Peyer's patch (tissue), 4 donors: ENCODE data around the gene DDRGK1. TPM values are rescaled to one million over a fixed set of nuclear protein-coding genes. Genes with fewer than 3 reads are reported as not detected.

Experiments
- DNase-seq, 3 donors: peaks; one replicate each; pipeline ENCODE4 v3.0.0-alpha.2; 2017 to 2019
- H3K27ac ChIP-seq, 4 donors: fragments of 200-600 bp; sonication (generic); one replicate each; pipeline ENCODE4 v1.5.1; 2016 to 2019
- H3K27me3 ChIP-seq, 2 donors: fragments of 200-600 bp; sonication (generic); one replicate each; pipeline ENCODE4 v1.5.1; 2019
- H3K36me3 ChIP-seq, 3 donors: fragments of 200-600 bp; sonication (generic); one replicate each; pipeline ENCODE4 v1.5.1; 2016 to 2019
- H3K4me1 ChIP-seq, 4 donors: fragments of 200-600 bp; sonication (generic); one replicate each; pipeline ENCODE4 v1.5.1; 2016 to 2019
- H3K4me3 ChIP-seq, 4 donors: fragments of 200-600 bp; sonication (generic); 1 replicate in 3 of 4; 2 replicates in 1 of 4; pipeline ENCODE4 v1.5.1; 2016 to 2019; ENCODE audit warnings: mild to moderate bottlenecking in 1 of 4
- H3K9me3 ChIP-seq, 4 donors: fragments of 200-600 bp; sonication (generic); one replicate each; pipeline ENCODE4 v1.5.1; 2016 to 2019; ENCODE audit warnings: mild to moderate bottlenecking in 1 of 4
- CTCF ChIP-seq, 6 experiments: fragments of 450-650 bp in 4 of 6; fragments of 200-600 bp in 2 of 6; sonication (generic) in 1 of 6; IDR thresholded peaks; one replicate each; pipeline ENCODE4 v1.5.1; 2017 to 2019; ENCODE audit warnings: antibody characterized with exemption in 6 of 6, mild to moderate bottlenecking in 3 of 6, moderate library complexity in 1 of 6
- POLR2A ChIP-seq, 2 donors: fragments of 450-650 bp; IDR thresholded peaks; one replicate each; pipeline ENCODE4 v1.5.1; 2017; ENCODE audit warnings: antibody characterized with exemption in 2 of 2, mild to moderate bottlenecking in 2 of 2, moderate library complexity in 2 of 2
- total RNA-seq, 4 donors: library from RNA; depleted of rRNA; stranded (reverse); fragments of >200 nt; gene quantifications; one replicate each; pipeline ENCODE4 v1.1.0, GENCODE V29; 2016

The DDRGK1 gene
- total RNA-seq, 4 donors from 2014 or later, result 72.9 to 111 (median 92.5) TPM

- no peaks in the 10 kb centered on the region for H3K27me3 ChIP-seq
- H3K4me1 ChIP-seq, result no peaks in the 10 kb centered on the region
- no peaks in the 10 kb centered on the region for H3K36me3 ChIP-seq
- no peaks in the 10 kb centered on the region for H3K9me3 ChIP-seq
- no peak for DNase-seq
- no peak overlapping the region for H3K27ac ChIP-seq
- TF ChIP-seq CTCF (IDR thresholded peaks at IDR 0.05) (no peak), POLR2A (IDR thresholded peaks at IDR 0.05) (no peak)
- no peak overlapping the region for H3K4me3 ChIP-seq
These were observed 25.3 kb upstream of the DDRGK1 start for GRCh38 chr20:3229798-3230197.

GRCh38 chr20:3229158-3229557, 24.7 kb upstream of the DDRGK1 start:
- no peaks in the 10 kb centered on the region for H3K4me1 ChIP-seq
- no peak for DNase-seq
- H3K27ac ChIP-seq, result no peak overlapping the region
- no peaks in the 10 kb centered on the region for H3K36me3 ChIP-seq
- no peaks in the 10 kb centered on the region for H3K9me3 ChIP-seq
- no peak overlapping the region for H3K4me3 ChIP-seq
- TF ChIP-seq CTCF (IDR thresholded peaks at IDR 0.05) (no peak), POLR2A (IDR thresholded peaks at IDR 0.05) (no peak)
- no peaks in the 10 kb centered on the region for H3K27me3 ChIP-seq

GRCh38 chr20:3228750-3229032, 24.2 kb upstream of the DDRGK1 start:
- H3K4me1 ChIP-seq, result no peaks in the 10 kb centered on the region
- no peak for TF ChIP-seq CTCF (IDR thresholded peaks at IDR 0.05)
- TF ChIP-seq POLR2A (IDR thresholded peaks at IDR 0.05), result no peak
- no peak overlapping the region for H3K27ac ChIP-seq
- H3K9me3 ChIP-seq, result no peaks in the 10 kb centered on the region
- H3K36me3 ChIP-seq, result no peaks in the 10 kb centered on the region
- H3K27me3 ChIP-seq, result no peaks in the 10 kb centered on the region
- no peak overlapping the region for H3K4me3 ChIP-seq
- DNase-seq, result no peak

- DNase-seq, result peak in 1 of 3 donors; percentile 40
- H3K36me3 ChIP-seq, result peaks cover 0 to 3% (median 0%) of the 10 kb centered on the region in 3 donors
- TF ChIP-seq CTCF (IDR thresholded peaks at IDR 0.05) (no peak), POLR2A (IDR thresholded peaks at IDR 0.05) (no peak)
- no peaks in the 10 kb centered on the region for H3K9me3 ChIP-seq
- H3K27ac ChIP-seq, result no peak overlapping the region
- no peaks in the 10 kb centered on the region for H3K4me1 ChIP-seq
- H3K4me3 ChIP-seq, result no peak overlapping the region
- H3K27me3 ChIP-seq, result no peaks in the 10 kb centered on the region
These were observed 23.7 kb upstream of the DDRGK1 start for GRCh38 chr20:3227936-3228749.

GRCh38 chr20:3227506-3227905, 23.0 kb upstream of the DDRGK1 start:
- H3K27me3 ChIP-seq, result no peaks in the 10 kb centered on the region
- no peak for DNase-seq
- H3K9me3 ChIP-seq, result no peaks in the 10 kb centered on the region
- H3K27ac ChIP-seq, result no peak overlapping the region
- H3K36me3 ChIP-seq, result peaks cover 0 to 5% (median 0%) of the 10 kb centered on the region in 3 donors
- no peak for TF ChIP-seq CTCF (IDR thresholded peaks at IDR 0.05)
- TF ChIP-seq POLR2A (IDR thresholded peaks at IDR 0.05), result no peak
- no peak overlapping the region for H3K4me3 ChIP-seq
- H3K4me1 ChIP-seq, result no peaks in the 10 kb centered on the region
